KBM-7 (cell line): ENCODE data around the gene BSN.

Source experiments
- DNase-seq: peaks from one replicate; pipeline ENCODE4 v3.0.0-alpha.2; 2015
- in situ Hi-C: fragments of 300-500 bp; cut with MboI; formaldehyde crosslinking; loops from 2 replicates; pipeline ENCODE4 v1.14.3; 2020; ENCODE audit warnings: low sequenced_read_pairs, low pct_unique_long_range_greater_than_20kb, mixed read lengths

BSN gene

GRCh38 chr3:49618412-49618811, 64.1 kb downstream of the BSN start:
- no peak for DNase-seq
- in situ Hi-C loops = no loop called here

- in situ Hi-C loops = no loop called here
- DNase-seq = no peak
Measured at GRCh38 chr3:49619649-49620048, 65.4 kb downstream of the BSN start.

GRCh38 chr3:49620728-49621127, 66.5 kb downstream of the BSN start:
- no peak for DNase-seq
- in situ Hi-C loops = no loop called here

- in situ Hi-C loops = no loop called here
- no peak for DNase-seq
Measured at GRCh38 chr3:49623071-49623470, 68.8 kb downstream of the BSN start.

DNA sequence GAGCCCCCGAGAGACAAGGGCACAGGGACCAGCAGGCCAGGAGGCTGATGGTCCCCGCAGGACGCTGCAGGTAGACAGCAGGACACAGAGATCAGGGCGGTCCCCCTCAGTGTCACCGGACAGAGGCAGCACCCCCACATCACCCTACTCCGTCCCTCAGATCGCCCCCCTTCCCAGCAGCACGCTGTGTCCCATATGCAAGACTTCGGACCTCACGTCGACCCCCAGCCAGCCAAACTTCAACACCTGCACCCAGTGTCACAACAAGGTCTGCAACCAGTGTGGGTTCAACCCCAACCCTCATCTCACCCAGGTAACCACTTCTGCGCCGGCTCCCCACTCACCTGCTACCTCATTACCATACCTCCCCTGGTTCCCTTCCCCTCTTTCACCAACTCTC, 70.8 kb downstream of the BSN start:
- DNase-seq = no peak
- in situ Hi-C loops = no loop called here

DNA sequence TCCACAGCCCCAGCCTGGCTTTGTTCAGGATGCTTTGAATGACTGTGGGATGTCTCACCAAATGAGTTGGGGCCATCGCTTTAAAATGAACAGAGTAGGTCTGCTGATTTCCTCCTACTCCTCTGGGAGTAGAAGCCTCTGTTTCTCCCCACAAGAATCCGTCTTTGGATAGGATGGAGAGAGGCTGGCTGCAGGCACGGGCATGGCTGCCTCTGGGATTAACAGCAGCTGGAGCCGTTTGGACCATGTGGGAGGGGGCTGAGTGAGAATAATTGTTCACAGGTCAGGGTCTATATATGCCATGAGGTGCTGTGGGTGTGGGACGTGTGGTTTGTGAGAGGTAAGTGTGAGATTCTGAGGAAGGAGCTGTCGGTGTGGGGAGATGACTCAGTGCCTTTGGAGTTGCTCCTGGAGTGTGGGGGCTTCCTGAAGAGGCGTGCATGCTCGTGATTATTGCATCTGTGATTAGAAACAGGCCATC, 71.9 kb downstream of the BSN start:
- DNase-seq = no peak
- in situ Hi-C loops = no loop called here

DNA sequence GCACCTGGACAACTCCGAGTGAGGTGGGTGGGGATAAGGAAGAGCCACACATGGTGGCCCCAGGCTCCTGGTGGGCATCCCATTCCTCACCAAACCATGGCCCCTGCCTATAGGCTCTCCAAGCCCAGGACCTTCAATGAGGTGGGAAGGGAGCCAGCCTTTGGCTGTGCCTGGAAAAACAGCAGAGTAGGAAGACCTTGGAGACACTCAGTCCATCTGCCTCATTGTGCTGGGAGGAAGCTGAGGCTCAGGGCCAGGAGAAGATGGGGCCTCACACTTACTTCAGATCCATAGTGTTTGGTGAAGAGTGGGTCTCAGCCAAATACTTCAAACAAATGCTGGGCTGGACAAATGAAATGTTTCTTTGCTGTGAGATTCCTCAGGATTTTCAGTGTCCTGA, 72.5 kb downstream of the BSN start:
- in situ Hi-C loops = no loop called here

DNA sequence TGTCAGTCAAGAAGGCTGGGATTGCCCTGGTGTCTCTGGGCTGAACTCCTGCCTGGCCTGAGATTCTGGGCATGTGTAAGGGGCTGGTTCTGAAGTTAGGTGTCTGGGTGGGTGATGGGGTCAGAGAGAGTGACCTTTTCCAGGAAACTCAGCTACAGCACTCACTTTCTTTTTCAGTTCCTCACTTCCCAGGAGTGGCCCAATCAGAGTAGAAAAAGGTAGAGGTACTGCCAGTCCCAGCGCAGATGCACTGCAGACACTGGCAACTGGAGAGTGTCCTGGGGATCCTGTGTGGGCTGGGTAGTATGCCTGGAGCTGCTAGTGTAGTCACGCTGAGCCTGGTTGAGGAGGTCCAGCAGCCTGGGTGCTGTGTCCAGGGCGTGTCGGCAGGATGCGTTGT, 73.4 kb downstream of the BSN start:
- in situ Hi-C loops = no loop called here
- DNase-seq = no peak

More for the DNA sequence above, 72.5 kb downstream of the BSN start:
- DNase-seq = no peak

DNA sequence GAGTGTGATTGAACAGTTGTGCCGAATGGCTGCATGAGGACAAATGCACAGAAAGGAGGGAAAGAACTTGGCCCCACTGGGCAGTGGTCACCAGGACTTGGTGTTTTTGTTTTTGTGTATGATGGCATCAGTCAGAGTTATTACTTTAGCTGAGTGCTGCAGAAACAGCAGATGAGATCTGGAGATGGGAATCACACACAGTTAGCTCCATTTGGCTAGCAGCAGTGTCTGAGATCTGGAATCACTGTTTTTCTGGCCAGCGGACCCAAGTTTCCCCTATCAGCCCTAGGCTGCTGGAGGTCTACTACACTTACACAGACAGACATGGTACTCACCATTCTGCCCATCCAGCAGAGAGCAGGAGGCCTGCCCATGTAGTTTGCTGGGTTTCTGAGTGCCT, 74.0 kb downstream of the BSN start:
- DNase-seq = no peak
- in situ Hi-C loops = no loop called here

GRCh38 chr3:49629451-49629850, 75.2 kb downstream of the BSN start:
- DNase-seq = no peak
- in situ Hi-C loops = no loop called here

GRCh38 chr3:49629866-49630265, 75.6 kb downstream of the BSN start:
- in situ Hi-C loops = no loop called here
- DNase-seq = no peak

DNA sequence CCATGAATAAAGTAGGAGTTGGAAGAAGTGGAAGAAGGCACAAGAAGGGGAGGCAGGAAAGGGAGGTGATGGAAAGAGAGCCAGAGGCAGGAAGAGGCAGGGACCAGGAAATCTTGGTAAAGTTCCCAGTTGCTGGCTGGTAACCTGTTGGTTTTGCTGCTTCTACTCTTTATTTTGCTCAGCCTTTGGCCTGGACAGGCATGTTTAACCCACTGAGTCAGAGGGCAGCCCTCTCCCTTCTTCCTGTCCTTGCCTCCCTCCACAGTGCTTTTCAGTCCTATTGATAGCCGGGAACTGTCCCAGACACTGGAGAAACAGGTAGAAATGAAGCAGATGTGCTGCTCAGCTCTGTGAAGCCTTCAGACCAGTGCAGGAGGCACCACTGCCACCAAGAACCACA, 76.5 kb downstream of the BSN start:
- in situ Hi-C loops = no loop called here

GRCh38 chr3:49634736-49635135, 80.5 kb downstream of the BSN start:
- DNase-seq = no peak
- in situ Hi-C loops = no loop called here

More for the DNA sequence above, 76.5 kb downstream of the BSN start:
- no peak for DNase-seq

DNA sequence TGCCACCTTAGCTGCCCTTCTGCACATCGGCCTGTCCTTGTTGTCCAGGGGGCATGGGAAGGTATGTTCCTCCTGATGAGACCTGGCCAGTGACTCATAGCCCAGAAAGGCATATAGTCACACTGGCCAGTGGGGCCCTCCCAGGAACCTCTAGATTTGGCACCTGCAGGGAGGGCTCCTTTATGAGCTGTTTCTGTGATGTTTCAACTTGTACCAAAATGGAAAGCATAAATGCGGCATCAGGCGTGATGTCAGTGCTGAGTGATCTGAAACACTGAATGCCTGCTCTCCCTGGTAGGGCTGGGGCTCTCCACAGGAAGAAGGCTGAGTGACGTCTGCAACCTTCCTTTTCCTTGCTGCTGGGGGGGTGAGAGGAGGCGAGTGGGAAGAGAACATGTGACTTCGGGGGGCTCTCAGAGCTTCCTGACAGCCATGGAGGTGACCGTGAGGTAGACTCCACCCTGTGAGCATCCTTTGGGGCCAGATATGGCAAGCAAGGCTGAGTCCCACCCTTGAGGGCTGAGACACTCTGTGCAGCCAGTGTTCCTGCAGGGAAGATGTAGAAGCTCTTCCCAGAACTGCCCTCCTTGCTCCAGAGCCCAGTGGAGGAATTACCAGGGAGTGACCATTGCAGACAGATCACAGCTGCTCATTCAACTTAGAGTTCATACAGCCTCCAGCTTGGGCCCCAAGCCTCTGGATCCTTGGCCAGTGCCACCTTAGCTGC, 82.8 kb downstream of the BSN start:
- no peak for DNase-seq
- in situ Hi-C loops = no loop called here

- in situ Hi-C loops = no loop called here
- DNase-seq = peak; percentile 65
Measured at GRCh38 chr3:49638445-49638844, 84.2 kb downstream of the BSN start.

DNA sequence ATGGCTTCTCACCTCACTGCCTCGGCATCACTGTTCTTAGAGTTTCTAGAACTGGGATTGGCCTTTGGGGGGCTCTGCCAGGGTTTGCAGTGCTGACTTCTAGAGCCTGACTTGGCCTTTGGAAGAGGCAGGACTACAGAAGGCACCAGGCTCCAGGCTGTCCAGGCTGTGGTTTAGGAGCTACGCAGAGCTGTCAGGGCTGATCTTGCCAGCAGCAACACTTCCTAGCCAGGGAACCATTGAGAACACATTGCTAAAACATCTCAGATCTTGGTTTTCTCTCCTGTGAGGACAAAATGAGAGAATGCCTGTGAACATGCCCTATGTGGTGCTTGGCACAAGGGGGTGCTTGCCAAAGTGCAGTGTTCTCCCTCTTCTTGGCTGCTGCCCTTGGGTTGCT, 85.3 kb downstream of the BSN start:
- no peak for DNase-seq
- in situ Hi-C loops = no loop called here

DNA sequence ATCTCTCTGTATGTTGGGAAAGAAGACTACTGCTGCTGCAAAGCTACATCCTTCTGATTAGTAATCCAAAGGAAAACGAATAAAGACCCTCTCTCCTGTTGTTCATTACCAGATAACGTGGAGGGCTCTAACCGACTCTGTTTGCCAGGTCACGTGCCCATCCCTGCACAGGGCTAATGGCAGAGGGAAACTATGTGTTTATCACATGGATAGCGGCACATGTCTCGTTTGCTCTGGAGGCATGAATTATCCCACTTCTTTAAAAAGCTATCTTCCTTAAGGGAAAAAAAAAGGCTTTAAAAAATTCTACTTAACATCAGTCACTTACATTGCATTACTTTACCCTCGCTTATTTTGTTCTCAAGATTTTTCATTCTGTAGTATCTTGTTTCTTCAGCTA, 87.0 kb downstream of the BSN start:
- DNase-seq = no peak
- in situ Hi-C loops = no loop called here

GRCh38 chr3:49641921-49642707, 87.8 kb downstream of the BSN start:
- in situ Hi-C loops = no loop called here
- DNase-seq = no peak

DNA sequence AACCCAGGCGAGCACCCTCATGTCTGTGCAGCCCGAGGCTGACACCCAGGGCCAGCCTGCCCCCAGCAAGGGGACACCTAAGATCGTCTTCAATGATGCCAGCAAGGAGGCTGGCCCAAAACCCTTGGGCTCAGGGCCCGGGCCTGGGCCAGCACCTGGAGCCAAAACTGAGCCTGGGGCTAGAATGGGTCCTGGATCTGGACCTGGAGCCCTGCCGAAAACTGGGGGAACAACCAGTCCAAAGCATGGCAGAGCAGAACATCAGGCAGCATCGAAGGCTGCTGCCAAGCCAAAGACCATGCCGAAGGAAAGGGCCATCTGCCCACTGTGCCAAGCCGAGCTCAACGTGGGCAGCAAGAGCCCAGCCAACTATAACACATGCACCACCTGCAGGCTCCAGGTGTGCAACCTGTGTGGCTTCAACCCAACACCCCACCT, 88.5 kb downstream of the BSN start:
- no peak for DNase-seq
- in situ Hi-C loops = no loop called here

DNA sequence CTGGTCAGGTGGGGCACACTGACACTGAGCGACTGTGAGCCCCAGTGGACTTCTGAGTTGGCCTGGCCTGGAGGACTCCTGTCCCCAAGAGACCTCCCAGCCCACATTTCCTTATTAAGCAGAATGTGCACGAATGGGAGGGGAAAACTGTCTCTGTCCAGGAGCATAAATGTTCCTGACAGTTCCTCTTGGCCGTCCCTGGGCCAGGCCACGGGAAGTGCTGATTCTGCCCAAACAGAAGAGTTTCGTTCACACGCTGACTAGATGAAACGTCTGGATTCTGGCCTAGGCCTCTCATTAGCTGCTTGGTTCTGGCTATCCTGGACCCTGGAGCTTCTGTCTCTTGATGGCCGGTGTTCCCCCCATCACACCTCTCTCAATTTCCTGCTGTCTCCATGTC, 90.4 kb downstream of the BSN start:
- in situ Hi-C loops = no loop called here

DNA sequence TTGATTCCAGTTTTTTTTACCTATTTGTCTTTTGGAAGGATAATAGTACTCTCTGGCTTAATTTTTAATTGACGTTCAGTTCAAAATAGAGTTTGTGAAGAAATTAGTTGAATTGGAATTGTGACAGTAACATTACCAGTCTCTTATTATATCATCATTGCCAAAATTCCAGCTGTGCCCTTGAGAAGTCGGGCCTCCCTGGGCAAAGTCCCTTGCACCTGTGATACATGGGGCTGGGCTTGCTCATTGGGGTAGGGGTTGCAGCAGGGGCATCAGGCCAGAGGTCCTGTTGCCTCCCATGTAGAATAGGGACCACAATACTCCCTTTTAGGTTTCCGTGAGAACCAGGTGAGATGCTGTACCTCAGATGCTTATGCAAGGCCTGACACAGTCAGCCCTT, 92.0 kb downstream of the BSN start:
- in situ Hi-C loops = no loop called here
- no peak for DNase-seq

More for the DNA sequence above, 90.4 kb downstream of the BSN start:
- DNase-seq = no peak
